Measurements from ENCODE around the gene BMP7. TPM values are rescaled to one million over a fixed set of nuclear protein-coding genes. Genes with fewer than 3 reads are reported as not detected.

Gene BMP7
- total and polyA plus RNA-seq, 8 donors = 0.12 to 2.5 (median 0.33) TPM; not detected in 1

GRCh38 chr20:57170343-57170742 lies 96.1 kb downstream of the BMP7 start:
- no peaks in the 10 kb centered on the region for H3K4me1 ChIP-seq
- H3K9me3 ChIP-seq = no peaks in the 10 kb centered on the region
- no peak for ATAC-seq
- no peak overlapping the region for H3K4me3 ChIP-seq
- no peak for DNase-seq
- 73 to 83% methylated on average over 14 of the region's 14 CpGs for WGBS, 2 donors
- intact Hi-C loops (cut with DNase I) = no loop called here
- TF ChIP-seq, protein P1, sequence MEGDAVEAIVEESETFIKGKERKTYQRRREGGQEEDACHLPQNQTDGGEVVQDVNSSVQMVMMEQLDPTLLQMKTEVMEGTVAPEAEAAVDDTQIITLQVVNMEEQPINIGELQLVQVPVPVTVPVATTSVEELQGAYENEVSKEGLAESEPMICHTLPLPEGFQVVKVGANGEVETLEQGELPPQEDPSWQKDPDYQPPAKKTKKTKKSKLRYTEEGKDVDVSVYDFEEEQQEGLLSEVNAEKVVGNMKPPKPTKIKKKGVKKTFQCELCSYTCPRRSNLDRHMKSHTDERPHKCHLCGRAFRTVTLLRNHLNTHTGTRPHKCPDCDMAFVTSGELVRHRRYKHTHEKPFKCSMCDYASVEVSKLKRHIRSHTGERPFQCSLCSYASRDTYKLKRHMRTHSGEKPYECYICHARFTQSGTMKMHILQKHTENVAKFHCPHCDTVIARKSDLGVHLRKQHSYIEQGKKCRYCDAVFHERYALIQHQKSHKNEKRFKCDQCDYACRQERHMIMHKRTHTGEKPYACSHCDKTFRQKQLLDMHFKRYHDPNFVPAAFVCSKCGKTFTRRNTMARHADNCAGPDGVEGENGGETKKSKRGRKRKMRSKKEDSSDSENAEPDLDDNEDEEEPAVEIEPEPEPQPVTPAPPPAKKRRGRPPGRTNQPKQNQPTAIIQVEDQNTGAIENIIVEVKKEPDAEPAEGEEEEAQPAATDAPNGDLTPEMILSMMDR (IDR thresholded peaks at IDR 0.05) = no peak
- no peaks in the 10 kb centered on the region for H3K36me3 ChIP-seq
- H3K27me3 ChIP-seq = no peaks in the 10 kb centered on the region
- H3K27ac ChIP-seq = no peak overlapping the region
- no peak for FAIRE-seq

GRCh38 chr20:57169162-57169561 lies 97.3 kb downstream of the BMP7 start:
- TF ChIP-seq, protein P1 (IDR thresholded peaks at IDR 0.05) = no peak
- Histone ChIP-seq H3K4me3 (no peak overlapping the region), H3K27ac (no peak overlapping the region), H3K4me1 (no peaks in the 10 kb centered on the region), H3K9me3 (no peaks in the 10 kb centered on the region), H3K27me3 (no peaks in the 10 kb centered on the region), H3K36me3 (no peaks in the 10 kb centered on the region)
- 66 to 74% methylated on average over 6 to 7 of the region's 7 CpGs for WGBS, 2 donors
- DNase-seq (no peak), ATAC-seq (no peak), FAIRE-seq (no peak)
- intact Hi-C loops (cut with DNase I) = no loop called here

GRCh38 chr20:57167971-57168701 lies 98.3 kb downstream of the BMP7 start:
- FAIRE-seq (no peak), DNase-seq (peak in 1 of 6 donors; percentile 36), ATAC-seq (no peak)
- no peak overlapping the region for H3K4me3 ChIP-seq
- intact Hi-C loops (cut with DNase I) = no loop called here
- TF ChIP-seq, protein P1 (IDR thresholded peaks at IDR 0.05) = no peak
- no peaks in the 10 kb centered on the region for H3K36me3 ChIP-seq
- no peaks in the 10 kb centered on the region for H3K4me1 ChIP-seq
- H3K9me3 ChIP-seq = no peaks in the 10 kb centered on the region
- WGBS, 2 donors = 69 to 72% methylated on average over 26 of the region's 26 CpGs
- H3K27me3 ChIP-seq = no peaks in the 10 kb centered on the region
- no peak overlapping the region for H3K27ac ChIP-seq

- no peak overlapping the region for H3K27ac ChIP-seq
- no peak for DNase-seq
- no peak for ATAC-seq
- TF ChIP-seq, protein P1 (IDR thresholded peaks at IDR 0.05) = no peak
- WGBS, 2 donors = 87 to 90% methylated on average over 8 of the region's 8 CpGs
- H3K27me3 ChIP-seq = no peaks in the 10 kb centered on the region
- FAIRE-seq = no peak
- intact Hi-C loops (cut with DNase I) = no loop called here
- no peaks in the 10 kb centered on the region for H3K4me1 ChIP-seq
- H3K36me3 ChIP-seq = no peaks in the 10 kb centered on the region
- H3K4me3 ChIP-seq = no peak overlapping the region
- no peaks in the 10 kb centered on the region for H3K9me3 ChIP-seq
Observed at GRCh38 chr20:57167292-57167655, 99.2 kb downstream of the BMP7 start.

DNA sequence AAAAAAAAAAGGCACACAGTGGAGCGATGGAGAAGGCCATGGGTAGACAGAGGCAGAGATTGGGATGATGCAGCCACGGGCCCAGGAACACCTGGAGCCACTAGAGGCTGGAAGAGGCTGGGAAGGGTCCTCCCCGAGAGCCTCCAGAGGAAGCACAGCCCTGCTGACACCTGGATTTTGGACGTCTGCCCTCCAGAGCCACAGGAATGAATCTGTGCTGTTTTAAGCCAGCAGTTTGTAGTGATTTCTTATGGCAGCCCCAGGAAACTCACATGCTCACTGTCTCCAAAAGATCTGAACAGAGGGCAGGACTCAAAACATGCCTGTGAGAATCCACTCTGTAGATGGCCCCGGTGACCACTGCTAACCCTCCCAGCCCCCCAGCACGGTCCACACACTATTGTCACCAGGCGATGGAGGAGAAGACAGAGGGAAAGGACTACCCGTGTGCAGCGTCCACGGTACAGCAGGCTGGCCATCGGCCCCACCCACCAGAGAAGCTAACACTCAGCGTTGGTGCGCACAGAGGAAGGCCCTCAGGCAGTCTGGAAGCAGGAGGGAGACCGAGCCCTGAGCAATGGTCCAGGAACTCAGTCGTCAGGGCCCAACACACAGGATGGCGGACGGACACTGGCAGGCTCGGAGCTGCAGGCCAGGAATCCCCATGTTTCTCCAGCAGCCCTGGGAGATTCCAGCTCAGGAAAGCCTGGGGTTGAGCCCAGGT lies 99.7 kb downstream of the BMP7 start:
- H3K27ac ChIP-seq = no peak overlapping the region
- H3K9me3 ChIP-seq = no peaks in the 10 kb centered on the region
- no peaks in the 10 kb centered on the region for H3K27me3 ChIP-seq
- 77 to 85% methylated on average over 18 of the region's 18 CpGs for WGBS, 2 donors
- intact Hi-C loops (cut with DNase I) = no loop called here
- no peak overlapping the region for H3K4me3 ChIP-seq
- FAIRE-seq (no peak), DNase-seq (no peak), ATAC-seq (no peak)
- H3K36me3 ChIP-seq = no peaks in the 10 kb centered on the region
- no peaks in the 10 kb centered on the region for H3K4me1 ChIP-seq
- TF ChIP-seq, protein P1 (IDR thresholded peaks at IDR 0.05) = no peak

Measured in pancreas (tissue), 10 donors.